ENCODE results near the gene SLC28A1.

DNA sequence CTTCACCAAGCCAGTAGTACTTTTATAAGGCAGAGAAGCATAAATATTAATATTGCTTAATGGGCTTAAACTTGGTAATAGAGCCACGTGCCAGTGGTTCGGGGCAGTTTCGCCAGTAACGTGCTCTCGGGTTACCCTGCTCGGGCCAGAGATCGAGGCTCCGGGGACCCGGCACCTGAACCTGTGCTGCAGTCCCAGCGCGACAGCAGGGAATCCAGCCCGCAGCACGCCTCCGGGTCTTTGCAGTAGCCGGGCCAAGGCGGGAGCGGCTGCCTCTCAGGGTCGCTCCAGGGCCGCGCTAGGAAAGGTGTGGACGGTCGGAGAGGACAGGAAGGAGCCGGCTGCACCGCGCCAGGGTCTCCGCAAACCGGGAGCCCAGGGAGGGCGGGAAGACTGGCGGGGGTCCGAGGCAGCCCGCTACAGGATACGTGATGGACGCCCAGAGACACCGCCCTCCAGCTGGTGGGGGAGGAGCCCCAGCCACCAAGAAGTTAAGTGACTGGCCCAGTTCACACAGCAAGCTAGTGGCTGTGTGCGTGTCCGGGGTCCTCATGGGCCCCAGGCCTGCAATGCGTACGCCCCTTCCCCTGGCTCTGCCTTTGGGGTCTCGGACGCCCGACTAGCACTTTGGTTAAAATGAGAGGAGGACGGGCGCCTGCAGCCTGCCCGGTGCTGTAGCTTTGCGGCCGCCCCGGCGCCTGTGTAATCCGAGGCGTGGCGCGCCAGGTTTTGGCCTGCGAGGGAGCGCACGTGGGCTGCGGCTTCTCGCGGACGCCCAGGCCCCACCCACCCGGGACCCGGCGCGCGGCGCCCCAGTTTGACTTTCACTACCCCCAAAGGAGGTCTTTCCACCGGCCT, 96.0 kb downstream of the SLC28A1 start:
- TF ChIP-seq, protein P1, sequence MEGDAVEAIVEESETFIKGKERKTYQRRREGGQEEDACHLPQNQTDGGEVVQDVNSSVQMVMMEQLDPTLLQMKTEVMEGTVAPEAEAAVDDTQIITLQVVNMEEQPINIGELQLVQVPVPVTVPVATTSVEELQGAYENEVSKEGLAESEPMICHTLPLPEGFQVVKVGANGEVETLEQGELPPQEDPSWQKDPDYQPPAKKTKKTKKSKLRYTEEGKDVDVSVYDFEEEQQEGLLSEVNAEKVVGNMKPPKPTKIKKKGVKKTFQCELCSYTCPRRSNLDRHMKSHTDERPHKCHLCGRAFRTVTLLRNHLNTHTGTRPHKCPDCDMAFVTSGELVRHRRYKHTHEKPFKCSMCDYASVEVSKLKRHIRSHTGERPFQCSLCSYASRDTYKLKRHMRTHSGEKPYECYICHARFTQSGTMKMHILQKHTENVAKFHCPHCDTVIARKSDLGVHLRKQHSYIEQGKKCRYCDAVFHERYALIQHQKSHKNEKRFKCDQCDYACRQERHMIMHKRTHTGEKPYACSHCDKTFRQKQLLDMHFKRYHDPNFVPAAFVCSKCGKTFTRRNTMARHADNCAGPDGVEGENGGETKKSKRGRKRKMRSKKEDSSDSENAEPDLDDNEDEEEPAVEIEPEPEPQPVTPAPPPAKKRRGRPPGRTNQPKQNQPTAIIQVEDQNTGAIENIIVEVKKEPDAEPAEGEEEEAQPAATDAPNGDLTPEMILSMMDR (IDR thresholded peaks at IDR 0.05), result no peak
- no peak for TF ChIP-seq ZFX (IDR thresholded peaks at IDR 0.05; ENCODE audit: borderline replicate concordance)

Data from 22Rv1 (cell line).